Neuronal stem cell (in vitro differentiated cells): ENCODE data around the gene TCTN2.

Source experiments
- DNase-seq: peaks from one replicate; pipeline ENCODE4 v3.0.0-alpha.2; 2013; ENCODE audit warnings: low spot score
- H2AFZ ChIP-seq: one replicate; pipeline ENCODE4 v1.6.1; 2013; ENCODE audit warnings: mild to moderate bottlenecking, low read length, inconsistent platforms
- H2AK5ac ChIP-seq: 2 replicates; pipeline ENCODE4 v1.6.1; 2013; ENCODE audit warnings: low read depth, mild to moderate bottlenecking, inconsistent platforms, low read length, moderate library complexity, mixed read lengths
- H2BK120ac ChIP-seq: 2 replicates; pipeline ENCODE4 v1.6.1; 2013; ENCODE audit warnings: low read depth, mild to moderate bottlenecking, inconsistent platforms, low read length, moderate library complexity, mixed read lengths
- H2BK12ac ChIP-seq: one replicate; pipeline ENCODE4 v1.6.1; 2013; ENCODE audit warnings: low read length, inconsistent platforms
- H2BK15ac ChIP-seq: 2 replicates; pipeline ENCODE4 v1.6.1; 2013; ENCODE audit warnings: mild to moderate bottlenecking, low read length, inconsistent platforms, mixed read lengths
- H2BK5ac ChIP-seq: one replicate; pipeline ENCODE4 v1.6.1; 2013; ENCODE audit warnings: inconsistent platforms, mild to moderate bottlenecking, low read length, moderate library complexity
- H3K14ac ChIP-seq: one replicate; pipeline ENCODE4 v1.6.1; 2013; ENCODE audit warnings: low read length, inconsistent platforms
- H3K18ac ChIP-seq: 2 replicates; pipeline ENCODE4 v1.6.1; 2013; ENCODE audit warnings: low read length, inconsistent platforms
- H3K23ac ChIP-seq: 2 replicates; pipeline ENCODE4 v1.6.1; 2013; ENCODE audit warnings: low read depth, mild to moderate bottlenecking, mixed read lengths, low read length, inconsistent platforms; ENCODE audit not compliant: poor library complexity
- H3K27ac ChIP-seq: replicated peaks from 3 replicates; pipeline ENCODE4 v1.5.1; 2013; ENCODE audit warnings: low read length, inconsistent platforms
- H3K27me3 ChIP-seq, 3 experiments: 2 replicates each; pipeline ENCODE4 v1.6.1; 2013; ENCODE audit warnings: low read length in 3 of 3, mild to moderate bottlenecking in 2 of 3, inconsistent platforms in 1 of 3, low read depth in 1 of 3, mixed read lengths in 1 of 3, moderate library complexity in 1 of 3; ENCODE audit not compliant: control insufficient read depth in 3 of 3, insufficient read depth in 3 of 3
- H3K36me3 ChIP-seq, 2 donors: replicated peaks in 1 of 2; 2 replicates each; pipeline ENCODE4 v1.6.1; 2013; ENCODE audit warnings: low read length in 2 of 2; ENCODE audit not compliant: control insufficient read depth in 2 of 2, insufficient read depth in 2 of 2
- H3K4ac ChIP-seq: 2 replicates; pipeline ENCODE4 v1.6.1; 2013; ENCODE audit warnings: inconsistent platforms, mild to moderate bottlenecking, low read length, moderate library complexity
- H3K4me1 ChIP-seq, 2 donors: 1 replicate in 1 of 2; 2 replicates in 1 of 2; pipeline ENCODE4 v1.6.1; 2013; ENCODE audit warnings: low read length in 2 of 2, low read depth in 1 of 2; ENCODE audit not compliant: control insufficient read depth in 2 of 2, insufficient read depth in 1 of 2
- H3K4me2 ChIP-seq: one replicate; pipeline ENCODE4 v1.6.1; 2013; ENCODE audit warnings: mild to moderate bottlenecking, low read length, inconsistent platforms; ENCODE audit not compliant: insufficient read depth, poor library complexity, severe bottlenecking
- H3K4me3 ChIP-seq, 2 donors: 2 replicates each; pipeline ENCODE4 v1.5.1; 2013; ENCODE audit warnings: low read length in 2 of 2, mild to moderate bottlenecking in 2 of 2, inconsistent platforms in 1 of 2, moderate library complexity in 1 of 2
- H3K79me1 ChIP-seq: one replicate; pipeline ENCODE4 v1.6.1; 2013; ENCODE audit warnings: low read depth, mild to moderate bottlenecking, inconsistent platforms, low read length, moderate library complexity
- H3K9ac ChIP-seq: one replicate; pipeline ENCODE4 v1.6.1; 2013; ENCODE audit warnings: mild to moderate bottlenecking, low read depth, low read length, inconsistent platforms; ENCODE audit not compliant: poor library complexity
- H3K9me3 ChIP-seq, 2 donors: replicated peaks in 1 of 2; 2 replicates each; pipeline versions ENCODE3 to v1.6.1; 2013; ENCODE audit warnings: low read length in 2 of 2, mild to moderate bottlenecking in 2 of 2, inconsistent platforms in 1 of 2, low read depth in 1 of 2, mixed read lengths in 1 of 2, moderate library complexity in 1 of 2; ENCODE audit not compliant: control insufficient read depth in 2 of 2, insufficient read depth in 1 of 2
- H4K8ac ChIP-seq: one replicate; pipeline ENCODE4 v1.6.1; 2013; ENCODE audit warnings: low read depth, mild to moderate bottlenecking, inconsistent platforms, low read length, moderate library complexity
- H4K91ac ChIP-seq: one replicate; pipeline ENCODE4 v1.6.1; 2013; ENCODE audit warnings: low read length, low read depth, mild to moderate bottlenecking, inconsistent platforms; ENCODE audit not compliant: poor library complexity
- WGBS, 2 donors: extraction: QIAGEN DNeasy Blood & Tissue Kit; methylation state at CpG; one replicate each; pipeline ENCODE4 v1.1.7; 2013; ENCODE audit warnings: missing lambda C conversion rate in 2 of 2, mixed read lengths in 1 of 2; ENCODE audit not compliant: insufficient read length in 2 of 2, insufficient replicate concordance in 1 of 2; ENCODE audit errors: extremely low coverage in 2 of 2; 5-methylcytosine and 5-hydroxymethylcytosine counted together

Gene TCTN2

GRCh38 chr12:123713398-123713797 lies 42.5 kb downstream of the TCTN2 start:
- WGBS, 2 donors: no CpG with 5 or more reads among the region's 6 CpGs
- H3K4me1 ChIP-seq: peaks cover 5 to 11% of the 10 kb centered on the region in 2 donors
- H2AK5ac ChIP-seq: no peak overlapping the region
- H2BK12ac ChIP-seq: no peak overlapping the region
- H2BK5ac ChIP-seq: no peak overlapping the region
- no peak overlapping the region for H2BK15ac ChIP-seq
- no peak overlapping the region for H4K8ac ChIP-seq
- DNase-seq: no peak
- H2BK120ac ChIP-seq: no peak overlapping the region
- H3K9ac ChIP-seq: no peak overlapping the region
- H3K9me3 ChIP-seq: no peaks in the 10 kb centered on the region
- H3K79me1 ChIP-seq: peaks cover 7% of the 10 kb centered on the region
- H3K27me3 ChIP-seq: no peaks in the 10 kb centered on the region
- no peak overlapping the region for H3K14ac ChIP-seq
- H3K4me2 ChIP-seq: peak overlapping the region; percentile 71
- H4K91ac ChIP-seq: no peak overlapping the region
- no peak overlapping the region for H3K27ac ChIP-seq
- H3K4ac ChIP-seq: no peak overlapping the region
- no peak overlapping the region for H2AFZ ChIP-seq
- peak overlapping the region in 1 of 2 donors; percentile 78 for H3K4me3 ChIP-seq
- no peak overlapping the region for H3K18ac ChIP-seq
- H3K36me3 ChIP-seq: peaks cover 0 to 24% of the 10 kb centered on the region in 2 donors
- H3K23ac ChIP-seq: no peak overlapping the region

GRCh38 chr12:123713823-123714585 lies 43.1 kb downstream of the TCTN2 start:
- Histone ChIP-seq H2BK15ac (no peak overlapping the region), H3K4me3 (peak overlapping the region in 1 of 2 donors; percentile 78)

GRCh38 chr12:123715195-123715594 lies 44.3 kb downstream of the TCTN2 start:
- Histone ChIP-seq H2BK15ac (no peak overlapping the region), H3K27ac (no peak overlapping the region), H3K14ac (no peak overlapping the region), H3K4me1 (peaks cover 5 to 11% of the 10 kb centered on the region in 2 donors), H3K4me2 (no peak overlapping the region), H2BK5ac (no peak overlapping the region), H3K9ac (no peak overlapping the region), H2BK120ac (no peak overlapping the region), H2BK12ac (no peak overlapping the region), H3K4ac (no peak overlapping the region), H3K4me3 (no peak overlapping the region), H3K23ac (no peak overlapping the region), H3K79me1 (peaks cover 7% of the 10 kb centered on the region), H4K91ac (no peak overlapping the region), H3K18ac (no peak overlapping the region), H3K9me3 (no peaks in the 10 kb centered on the region), H2AFZ (no peak overlapping the region), H2AK5ac (no peak overlapping the region), H3K36me3 (peaks cover 2 to 41% of the 10 kb centered on the region in 2 donors), H4K8ac (no peak overlapping the region), H3K27me3 (no peaks in the 10 kb centered on the region)
- no peak for DNase-seq
- WGBS, 2 donors: no CpG with 5 or more reads among the region's 2 CpGs

More at GRCh38 chr12:123713823-123714585, 43.1 kb downstream of the TCTN2 start:
- Histone ChIP-seq H3K27ac (no peak overlapping the region), H4K8ac (no peak overlapping the region), H2BK120ac (no peak overlapping the region), H2BK12ac (no peak overlapping the region), H3K4me2 (no peak overlapping the region), H2AFZ (no peak overlapping the region), H3K79me1 (peaks cover 7% of the 10 kb centered on the region), H3K4me1 (peaks cover 5 to 11% of the 10 kb centered on the region in 2 donors), H3K4ac (no peak overlapping the region), H3K14ac (no peak overlapping the region), H3K27me3 (no peaks in the 10 kb centered on the region), H3K9me3 (no peaks in the 10 kb centered on the region), H4K91ac (no peak overlapping the region), H3K23ac (no peak overlapping the region), H3K9ac (no peak overlapping the region), H3K36me3 (peaks cover 0 to 29% of the 10 kb centered on the region in 2 donors), H2AK5ac (no peak overlapping the region), H2BK5ac (no peak overlapping the region), H3K18ac (no peak overlapping the region)
- WGBS, 2 donors: no CpG with 5 or more reads among the region's 10 CpGs
- no peak for DNase-seq

- WGBS, 2 donors: no CpG with 5 or more reads among the region's 3 CpGs
- DNase-seq: no peak
- Histone ChIP-seq H3K4me1 (peaks cover 5 to 11% of the 10 kb centered on the region in 2 donors), H3K4ac (no peak overlapping the region), H3K23ac (no peak overlapping the region), H2BK5ac (no peak overlapping the region), H3K14ac (no peak overlapping the region), H3K36me3 (peaks cover 2 to 62% of the 10 kb centered on the region in 2 donors), H3K9me3 (no peaks in the 10 kb centered on the region), H4K91ac (no peak overlapping the region), H3K4me2 (no peak overlapping the region), H4K8ac (no peak overlapping the region), H3K27ac (no peak overlapping the region), H2AFZ (no peak overlapping the region), H3K27me3 (no peaks in the 10 kb centered on the region), H2BK15ac (no peak overlapping the region), H2AK5ac (no peak overlapping the region), H3K79me1 (peaks cover 6% of the 10 kb centered on the region), H2BK120ac (no peak overlapping the region), H3K18ac (no peak overlapping the region), H2BK12ac (no peak overlapping the region), H3K4me3 (no peak overlapping the region), H3K9ac (no peak overlapping the region)
Observed at GRCh38 chr12:123717350-123717749, 46.4 kb downstream of the TCTN2 start.
